Measurements from ENCODE around the gene NALCN.

- no peak for TF ChIP-seq CTCF (conservative IDR thresholded peaks at IDR 0.05 in 1 of 2, IDR thresholded peaks at IDR 0.05 in 1 of 2; ENCODE audit: extremely low read depth in 1 of 2, insufficient read depth in 1 of 2, low read depth in 1 of 2, low read length in 2 of 2)
- no peak for TF ChIP-seq EZH2 (IDR thresholded peaks at IDR 0.05; ENCODE audit: borderline replicate concordance, low read length)
Measured at GRCh38 chr13:101017123-101017872, 399.0 kb downstream of the NALCN start.

Measured in mammary epithelial cell (primary cell).